ENCODE measurements around the gene STOML1.

The STOML1 gene

DNA sequence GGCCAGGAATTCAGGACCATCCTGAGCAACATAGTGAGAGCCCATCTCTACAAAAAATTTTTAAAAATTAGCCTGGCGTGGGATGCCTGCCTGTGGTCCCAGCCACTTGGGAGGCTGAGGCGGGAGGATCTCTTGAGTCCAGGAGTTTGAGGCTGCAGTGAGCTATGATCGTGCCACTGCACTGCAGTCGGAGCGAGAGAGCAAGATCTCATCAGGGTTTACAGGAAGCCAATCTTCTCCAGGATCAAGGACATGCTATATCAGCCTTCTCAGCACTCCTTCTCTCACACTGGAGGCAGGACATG is 451 bp upstream of the STOML1 start:
- peak overlapping the region; percentile 35 for H3K4me3 ChIP-seq (ENCODE audit: low read length)
- no peak for DNase-seq (ENCODE audit: low read depth)
- TF ChIP-seq, protein P1, sequence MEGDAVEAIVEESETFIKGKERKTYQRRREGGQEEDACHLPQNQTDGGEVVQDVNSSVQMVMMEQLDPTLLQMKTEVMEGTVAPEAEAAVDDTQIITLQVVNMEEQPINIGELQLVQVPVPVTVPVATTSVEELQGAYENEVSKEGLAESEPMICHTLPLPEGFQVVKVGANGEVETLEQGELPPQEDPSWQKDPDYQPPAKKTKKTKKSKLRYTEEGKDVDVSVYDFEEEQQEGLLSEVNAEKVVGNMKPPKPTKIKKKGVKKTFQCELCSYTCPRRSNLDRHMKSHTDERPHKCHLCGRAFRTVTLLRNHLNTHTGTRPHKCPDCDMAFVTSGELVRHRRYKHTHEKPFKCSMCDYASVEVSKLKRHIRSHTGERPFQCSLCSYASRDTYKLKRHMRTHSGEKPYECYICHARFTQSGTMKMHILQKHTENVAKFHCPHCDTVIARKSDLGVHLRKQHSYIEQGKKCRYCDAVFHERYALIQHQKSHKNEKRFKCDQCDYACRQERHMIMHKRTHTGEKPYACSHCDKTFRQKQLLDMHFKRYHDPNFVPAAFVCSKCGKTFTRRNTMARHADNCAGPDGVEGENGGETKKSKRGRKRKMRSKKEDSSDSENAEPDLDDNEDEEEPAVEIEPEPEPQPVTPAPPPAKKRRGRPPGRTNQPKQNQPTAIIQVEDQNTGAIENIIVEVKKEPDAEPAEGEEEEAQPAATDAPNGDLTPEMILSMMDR (IDR thresholded peaks at IDR 0.05; ENCODE audit: insufficient read depth, low read depth, low read length, missing control alignments), result no peak

DNA sequence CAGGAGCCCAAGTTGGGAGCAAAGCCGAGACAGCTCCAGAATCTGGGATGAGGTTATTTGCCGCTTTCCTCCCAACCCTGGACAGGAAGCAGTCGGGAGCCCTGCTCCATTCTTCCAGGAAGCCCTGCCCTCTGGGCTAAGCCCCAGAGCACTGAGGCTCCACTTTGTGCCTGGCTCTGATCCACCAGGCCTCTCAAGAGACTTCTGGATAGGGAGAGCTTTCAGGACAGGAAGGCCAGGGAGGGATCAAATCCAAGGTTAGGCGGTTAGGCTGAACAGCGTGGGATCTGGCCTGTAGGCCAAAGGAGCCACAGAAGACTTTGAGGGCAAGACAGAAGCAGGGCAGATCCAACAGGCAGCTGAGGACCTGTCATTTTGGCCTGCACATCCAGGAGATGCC is 835 bp downstream of the STOML1 start:
- TF ChIP-seq, protein P1 (IDR thresholded peaks at IDR 0.05; ENCODE audit: insufficient read depth, low read depth, low read length, missing control alignments), result no peak
- no peak for DNase-seq (ENCODE audit: low read depth)
- peak overlapping the region; percentile 67 for H3K4me3 ChIP-seq (ENCODE audit: low read length)

DNA sequence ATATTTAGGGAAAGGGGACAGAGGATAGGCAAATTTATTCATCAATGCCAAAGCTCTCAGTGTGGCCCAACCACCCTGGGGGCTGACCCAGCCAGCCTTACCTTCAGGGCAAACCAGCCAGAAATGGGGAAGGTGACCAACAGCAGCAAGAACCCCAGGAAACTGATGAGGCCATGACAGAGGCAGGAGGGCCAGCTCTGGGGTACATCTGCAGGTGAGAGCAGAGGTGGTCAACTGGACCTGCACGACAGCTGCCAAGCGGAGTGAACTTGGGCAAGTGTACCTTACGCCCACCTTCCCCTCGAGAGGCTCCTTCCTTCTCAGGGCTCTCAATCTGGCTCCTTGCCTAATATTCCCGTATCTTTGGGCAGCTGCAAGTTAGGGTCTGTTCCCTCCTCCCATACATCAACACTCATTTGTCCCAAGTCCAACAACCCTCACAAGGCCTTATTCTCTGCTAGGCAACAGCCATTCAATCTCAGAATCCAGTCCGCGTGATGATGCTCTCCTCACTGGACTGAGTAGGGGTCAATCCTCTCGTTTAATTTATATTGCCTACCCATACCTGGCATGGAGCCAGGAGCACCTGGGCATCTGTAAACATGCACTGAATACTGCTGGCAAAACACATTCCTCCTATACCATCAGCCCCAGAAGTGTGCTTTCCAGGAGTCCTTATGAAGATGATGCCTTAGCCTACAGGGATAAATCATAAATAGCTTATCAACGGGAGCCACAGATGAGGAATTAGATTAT is 1.7 kb downstream of the STOML1 start:
- TF ChIP-seq, protein P1 (IDR thresholded peaks at IDR 0.05; ENCODE audit: insufficient read depth, low read depth, low read length, missing control alignments), result no peak
- no peak for DNase-seq (ENCODE audit: low read depth)
- no peak overlapping the region for H3K4me3 ChIP-seq (ENCODE audit: low read length)

DNA sequence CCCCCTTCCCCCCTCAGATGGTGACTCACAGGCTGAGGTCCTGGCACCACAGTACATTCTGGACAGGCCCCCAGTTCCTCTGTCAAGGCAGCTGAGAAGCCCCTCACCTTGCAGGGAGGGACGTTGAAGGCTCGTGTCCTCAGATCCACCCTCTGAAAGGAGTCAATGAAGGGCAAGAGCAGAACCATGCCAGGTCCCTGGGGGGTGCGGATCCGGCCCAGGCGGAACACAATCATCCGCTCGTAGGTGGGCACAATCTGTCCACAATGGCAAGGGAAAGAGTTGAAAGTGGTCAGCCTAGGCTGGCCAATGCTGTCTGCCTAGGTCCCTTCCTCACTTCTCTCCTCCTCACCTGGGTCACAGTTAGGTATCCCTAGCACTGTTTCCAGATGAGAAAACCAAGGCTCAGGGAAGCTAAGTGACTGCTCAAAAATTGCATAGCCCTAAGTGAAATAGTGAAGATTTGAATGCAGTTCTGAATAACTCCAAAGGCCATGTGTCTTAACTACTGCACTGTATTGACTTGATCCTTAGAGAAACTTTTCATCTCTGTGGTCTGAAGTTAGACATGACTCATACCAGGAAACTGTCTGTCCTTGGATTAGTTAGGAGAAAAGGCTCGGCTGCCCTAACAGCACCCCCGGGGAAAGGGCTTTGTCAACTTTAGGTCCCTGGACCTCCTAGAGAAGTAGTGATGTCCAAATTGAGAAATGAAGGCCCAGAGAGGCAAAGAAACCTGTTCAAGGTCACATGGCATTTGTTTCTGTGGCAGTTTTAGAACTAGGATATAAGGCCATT is 2.9 kb downstream of the STOML1 start:
- no peak overlapping the region for H3K4me3 ChIP-seq (ENCODE audit: low read length)
- DNase-seq (ENCODE audit: low read depth), result peak; percentile 84
- TF ChIP-seq, protein P1 (IDR thresholded peaks at IDR 0.05; ENCODE audit: insufficient read depth, low read depth, low read length, missing control alignments), result no peak

DNA sequence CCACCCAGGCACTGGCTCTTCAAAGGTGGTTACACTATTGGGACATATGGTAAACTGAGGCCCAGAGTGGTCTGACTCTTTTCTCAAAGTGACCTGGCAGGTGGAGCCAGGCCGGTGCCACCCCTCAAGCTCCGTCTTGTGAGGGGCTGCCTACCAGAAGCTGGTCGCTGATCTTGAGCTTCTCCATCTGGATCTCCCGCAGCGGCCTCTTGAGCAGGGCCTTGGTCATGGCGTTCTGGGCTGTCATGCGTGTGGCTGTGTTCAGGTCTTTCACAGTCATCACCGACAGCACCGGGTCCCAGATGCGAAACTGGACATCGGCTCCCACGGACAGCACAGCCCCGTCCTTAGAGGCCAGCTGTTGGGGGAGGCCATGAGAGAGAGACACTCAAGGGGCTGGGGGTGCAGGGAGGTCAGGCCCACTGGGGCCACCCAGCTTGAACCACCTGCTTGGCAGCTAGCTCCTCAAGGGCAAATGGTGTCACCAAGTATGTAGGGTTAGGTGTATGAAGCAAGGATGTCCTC is 3.6 kb downstream of the STOML1 start:
- TF ChIP-seq, protein P1 (IDR thresholded peaks at IDR 0.05; ENCODE audit: insufficient read depth, low read depth, low read length, missing control alignments), result no peak
- no peak overlapping the region for H3K4me3 ChIP-seq (ENCODE audit: low read length)
- no peak for DNase-seq (ENCODE audit: low read depth)

DNA sequence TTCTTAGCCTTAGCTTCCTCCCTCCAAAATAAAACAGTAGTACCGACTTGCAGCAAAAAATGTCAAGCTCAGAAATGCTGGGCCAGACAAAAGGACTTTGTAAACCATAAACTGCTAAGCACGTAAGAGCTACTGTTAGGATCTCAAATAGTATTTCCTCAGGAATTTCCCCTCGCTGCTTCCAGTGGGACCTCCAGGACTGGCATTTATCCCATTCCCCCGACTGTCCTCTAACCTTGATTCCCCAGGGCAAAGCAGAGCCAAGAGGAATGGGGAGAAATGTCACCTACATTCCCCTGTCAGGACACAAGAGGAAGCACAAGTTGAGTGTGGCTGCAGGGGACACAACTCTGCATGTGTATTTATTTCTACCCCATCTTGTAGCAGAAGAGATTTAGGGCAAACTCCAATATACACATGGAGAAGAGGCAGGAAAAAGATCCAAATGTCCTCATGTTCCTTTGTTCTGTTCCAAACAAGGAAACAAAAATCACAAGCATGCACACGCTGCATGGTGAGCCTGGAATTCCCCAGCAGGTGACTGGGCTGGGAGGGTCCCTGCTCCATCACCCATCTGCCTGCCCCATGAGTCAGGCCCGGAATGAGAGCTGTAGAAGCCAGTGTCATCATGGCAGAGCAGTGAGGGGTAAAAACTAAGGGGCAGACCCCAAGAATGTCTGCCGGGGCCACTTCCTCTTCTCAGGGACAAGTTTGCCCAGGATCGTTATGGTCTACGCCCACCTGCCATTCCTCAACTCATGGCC is 4.2 kb downstream of the STOML1 start:
- TF ChIP-seq, protein P1 (IDR thresholded peaks at IDR 0.05; ENCODE audit: insufficient read depth, low read depth, low read length, missing control alignments), result no peak
- peak; percentile 95 for DNase-seq (ENCODE audit: low read depth)
- no peak overlapping the region for H3K4me3 ChIP-seq (ENCODE audit: low read length)
